Activated effector memory CD4-positive, alpha-beta T cell treated with Interleukin-2 at 50 U/mL for 16 hours (primary cell): ENCODE measurements around the gene CCDC81.
"Not testable (repeated sequence)": the region's sequence is repeated elsewhere in the genome, so short reads cannot be mapped to it uniquely, and the experiment has no call there.

Experiments
- DNase-seq: peaks from one replicate; pipeline ENCODE4 v3.0.0-alpha.2; 2020

CCDC81 gene

DNA sequence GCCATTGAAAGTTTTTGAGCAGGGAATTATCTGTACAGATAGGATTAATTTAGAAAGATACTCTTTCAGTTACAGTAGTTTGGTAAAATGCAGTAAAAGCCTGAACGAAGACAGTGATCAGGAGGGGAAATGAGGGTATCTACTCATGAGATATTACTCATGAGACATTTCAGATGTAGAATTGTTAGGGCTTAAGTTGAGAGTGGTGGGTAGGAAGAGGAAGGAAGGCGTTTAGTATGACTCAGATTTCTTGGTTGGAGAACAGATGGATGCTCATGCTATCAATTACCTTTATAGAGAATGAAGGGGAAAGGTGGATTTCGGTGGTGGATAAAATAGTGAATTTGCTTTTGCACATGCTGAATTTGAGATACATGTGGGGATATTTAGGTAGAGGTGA lies 15.8 kb downstream of the CCDC81 start:
- DNase-seq: no peak

DNA sequence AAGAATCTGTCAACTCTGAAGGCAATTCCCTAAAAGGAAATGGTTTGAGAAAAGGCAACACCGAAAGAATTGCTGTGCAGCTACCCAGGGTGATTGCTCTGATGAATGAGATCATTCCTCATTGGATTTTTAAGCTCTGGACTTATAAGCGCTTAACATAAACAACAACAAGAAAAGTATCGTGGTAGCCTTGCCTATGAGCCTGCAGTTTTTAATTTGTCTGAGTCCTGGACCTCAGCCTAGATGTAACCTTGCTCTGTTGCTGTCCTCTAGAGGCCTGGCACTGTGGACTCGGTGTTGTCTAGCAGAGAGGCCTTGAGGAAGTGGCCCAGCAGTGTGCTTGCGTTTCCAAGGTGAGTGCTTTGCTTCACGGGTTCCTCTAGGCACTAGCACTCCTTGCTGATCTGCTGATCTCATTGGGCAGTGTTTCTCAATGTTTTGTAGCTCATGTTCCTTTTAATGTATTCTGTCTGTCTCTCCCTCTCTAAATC lies 20.4 kb downstream of the CCDC81 start:
- no peak for DNase-seq

GRCh38 chr11:86396396-86396795 lies 21.7 kb downstream of the CCDC81 start:
- DNase-seq: no peak

DNA sequence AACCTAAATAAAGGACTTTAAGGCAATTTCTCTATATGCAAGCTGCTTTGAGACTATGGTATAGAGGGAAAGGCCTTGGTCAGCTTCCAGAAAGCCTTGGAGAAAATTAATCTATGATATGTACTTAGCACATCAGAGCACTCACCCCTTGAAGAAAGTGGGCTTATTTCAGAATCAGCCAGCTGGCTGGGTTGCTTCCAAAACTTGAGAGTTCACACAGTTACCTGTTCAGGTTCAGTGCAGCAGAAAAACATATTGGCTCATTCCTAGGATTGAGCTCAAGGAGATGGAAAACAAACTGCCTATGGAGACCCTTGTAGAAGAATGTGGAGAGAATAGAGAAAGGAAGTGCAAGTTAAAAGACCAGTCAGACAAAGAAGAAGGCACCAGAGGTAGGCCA lies 22.7 kb downstream of the CCDC81 start:
- DNase-seq: no peak

DNA sequence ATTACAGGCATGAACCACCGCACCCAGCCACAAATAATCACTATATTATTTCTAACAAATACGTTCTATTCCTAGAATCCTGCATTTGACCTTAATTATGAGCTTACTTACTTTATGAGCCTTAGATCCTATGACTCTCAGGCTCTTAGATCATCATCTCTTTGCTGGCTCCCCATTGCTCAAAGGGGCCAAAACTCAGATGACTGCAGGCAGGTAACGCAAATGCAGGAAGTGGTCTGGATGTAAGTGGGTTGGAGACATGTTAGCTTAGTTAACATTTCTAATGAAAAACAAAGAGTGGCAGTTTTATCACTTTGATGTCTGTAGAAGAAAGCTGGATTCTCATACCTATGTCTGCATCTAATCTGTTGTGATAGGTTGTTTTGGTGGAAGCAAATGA lies 23.4 kb downstream of the CCDC81 start:
- no peak for DNase-seq

DNA sequence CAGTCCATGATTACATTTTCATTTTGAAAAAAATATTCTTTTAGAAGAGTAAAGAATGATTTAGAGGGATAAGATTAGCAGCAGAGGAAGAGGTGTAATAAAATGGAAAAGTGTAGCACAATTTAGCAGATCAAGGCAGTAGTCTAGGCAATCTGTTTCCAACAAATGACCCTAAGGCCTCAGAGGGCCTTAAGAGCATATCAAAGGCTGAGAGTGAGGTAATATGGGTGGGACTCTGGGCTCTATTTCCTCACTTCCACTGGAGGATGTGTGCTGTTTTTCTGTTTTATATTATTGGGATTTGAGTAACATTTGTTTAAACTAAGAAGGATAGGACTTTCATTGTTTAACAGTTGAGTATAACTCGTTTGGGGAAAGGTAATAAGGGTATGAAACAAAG lies 28.8 kb downstream of the CCDC81 start:
- no peak for DNase-seq

GRCh38 chr11:86408845-86409244 lies 34.2 kb downstream of the CCDC81 start:
- DNase-seq: no peak

DNA sequence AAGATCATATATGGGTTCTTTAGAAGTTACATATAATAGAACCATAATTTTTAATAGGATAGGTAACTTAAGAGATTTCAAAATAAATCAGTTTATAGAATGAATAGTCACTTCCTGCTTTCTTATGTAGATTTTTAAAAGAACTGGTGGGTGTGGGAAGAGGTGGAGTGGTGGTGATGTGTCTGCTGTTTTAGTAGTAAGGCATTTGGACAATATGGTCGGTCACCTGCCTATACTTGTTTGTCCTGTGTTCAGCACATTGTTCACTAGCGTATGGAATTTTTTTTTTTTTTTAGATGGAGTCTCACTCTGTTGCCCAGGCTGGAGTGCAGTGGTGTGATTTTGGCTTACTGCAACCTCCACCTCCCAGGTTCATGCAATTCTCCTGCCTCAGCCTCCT lies 39.3 kb downstream of the CCDC81 start:
- DNase-seq: no peak

- no peak for DNase-seq
These were observed 40.3 kb downstream of the CCDC81 start for GRCh38 chr11:86415026-86415425.

- DNase-seq: no peak
These were observed 41.8 kb downstream of the CCDC81 start for GRCh38 chr11:86416494-86416893.

DNA sequence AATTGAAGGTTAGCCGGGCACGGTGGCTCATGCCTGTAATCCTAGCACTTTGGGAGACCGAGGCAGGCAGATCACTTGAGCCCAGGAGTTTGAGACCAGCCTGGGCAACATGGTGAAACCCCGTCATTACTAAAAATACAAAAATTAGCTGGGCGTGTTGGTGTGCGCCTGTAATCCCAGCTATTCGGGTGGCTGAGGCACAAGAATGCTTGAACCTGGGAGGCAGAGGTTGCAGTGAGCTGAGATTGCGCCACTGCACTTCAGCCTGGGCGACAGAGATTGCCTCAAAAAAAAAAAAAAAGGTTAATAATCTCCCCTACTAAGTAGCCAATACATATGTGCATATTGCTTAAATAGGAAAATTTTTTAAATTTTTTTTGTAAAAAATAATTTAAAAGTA lies 42.3 kb downstream of the CCDC81 start:
- DNase-seq: not testable (repeated sequence)

DNA sequence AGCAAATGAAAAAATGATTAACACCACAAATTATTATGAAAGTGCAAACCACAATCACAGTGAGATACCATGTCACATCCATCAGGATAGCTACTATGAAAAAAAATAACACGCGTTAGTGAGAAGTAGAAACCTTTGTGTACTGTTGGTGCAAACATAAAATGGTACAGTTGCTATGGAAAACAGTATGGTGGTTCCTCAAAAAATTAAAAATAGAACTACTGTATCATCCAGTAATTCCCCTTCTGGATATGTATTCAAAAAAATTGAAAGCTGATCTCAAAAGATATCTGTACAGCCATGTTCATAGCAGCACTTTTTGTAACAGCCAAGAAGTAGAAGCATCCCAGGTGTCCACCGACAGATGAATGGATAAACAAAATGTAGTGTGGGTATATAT lies 43.4 kb downstream of the CCDC81 start:
- no peak for DNase-seq

- no peak for DNase-seq
These were observed 43.8 kb downstream of the CCDC81 start for GRCh38 chr11:86418513-86418912.

GRCh38 chr11:86418917-86419316 lies 44.2 kb downstream of the CCDC81 start:
- no peak for DNase-seq

- DNase-seq: no peak
These were observed 47.3 kb downstream of the CCDC81 start for GRCh38 chr11:86421946-86422345.

DNA sequence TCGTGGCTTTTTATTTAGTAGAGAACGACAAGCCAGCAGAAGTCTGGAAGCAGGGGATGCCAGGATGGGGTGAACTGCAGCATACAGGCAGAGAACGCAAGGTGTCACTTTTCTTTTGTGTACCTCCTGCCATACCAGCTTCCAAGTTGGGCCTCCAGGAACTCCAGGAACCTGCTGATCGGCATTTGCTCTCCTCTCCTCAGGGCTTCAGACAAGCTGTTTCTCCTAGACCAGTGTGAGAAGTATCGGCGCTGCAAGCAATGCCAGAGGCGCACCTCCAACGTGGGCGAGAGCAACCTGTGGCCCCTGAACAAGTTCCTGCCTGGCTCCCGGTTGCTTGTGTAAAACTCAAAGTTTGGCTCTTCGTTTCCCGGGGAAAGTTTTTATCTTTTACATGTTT lies 47.7 kb downstream of the CCDC81 start:
- DNase-seq: no peak

GRCh38 chr11:86423488-86423887 lies 48.8 kb downstream of the CCDC81 start:
- DNase-seq: not testable (repeated sequence)

DNA sequence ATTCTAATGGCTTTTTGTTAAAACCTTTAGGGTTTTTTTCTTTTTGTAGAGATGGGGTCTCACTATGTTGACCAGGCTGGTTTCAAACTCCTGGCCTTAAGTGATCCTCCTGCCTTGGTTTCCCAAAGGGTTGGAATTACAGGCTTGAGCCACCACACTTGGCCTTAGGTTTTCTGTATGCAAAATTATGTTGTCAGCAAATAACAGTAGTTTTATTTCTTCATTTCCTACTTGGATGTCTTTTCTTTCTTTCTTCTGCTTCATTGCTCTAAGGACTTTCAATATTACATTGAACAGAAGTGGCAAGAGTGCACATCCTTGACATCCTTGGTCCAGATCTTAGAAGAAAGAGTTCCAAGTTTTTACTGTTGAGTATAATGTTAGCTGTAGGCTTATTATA lies 52.8 kb downstream of the CCDC81 start:
- DNase-seq: no peak

GRCh38 chr11:86431258-86431657 lies 56.6 kb downstream of the CCDC81 start:
- DNase-seq: no peak

DNA sequence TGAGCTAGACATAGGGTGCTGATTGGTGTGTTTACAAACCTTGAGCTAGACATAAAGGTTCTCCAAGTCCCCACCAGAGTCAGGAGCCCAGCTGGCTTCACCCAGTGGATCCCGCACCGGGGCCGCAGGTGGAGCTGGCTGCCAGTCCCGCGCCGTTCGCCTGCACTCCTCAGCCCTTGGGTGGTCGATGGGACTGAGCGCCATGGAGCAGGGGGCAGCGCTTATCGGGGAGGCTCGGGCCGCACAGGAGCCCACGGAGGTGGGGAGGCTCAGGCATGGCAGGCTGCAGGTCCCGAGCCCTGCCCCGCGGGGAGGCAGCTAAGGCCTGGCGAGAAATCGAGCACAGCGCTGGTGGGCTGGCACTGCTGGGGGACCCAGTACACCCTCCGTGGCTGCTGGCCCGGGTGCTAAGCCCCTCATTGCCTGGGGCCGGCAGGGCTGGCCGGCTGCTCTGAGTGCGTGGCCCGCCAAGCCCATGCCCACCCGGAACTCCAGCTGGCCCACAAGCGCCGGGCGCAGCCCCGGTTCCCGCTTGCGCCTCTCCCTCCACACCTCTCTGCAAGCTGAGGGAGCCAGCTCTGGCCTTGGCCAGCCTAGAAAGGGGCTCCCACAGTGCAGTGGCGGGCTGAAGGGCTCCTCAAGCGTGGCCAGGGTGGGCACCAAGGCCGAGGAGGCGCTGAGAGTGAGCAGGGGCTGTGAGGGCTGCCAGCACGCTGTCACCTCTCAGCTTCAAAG lies 58.8 kb downstream of the CCDC81 start:
- DNase-seq: not testable (repeated sequence)

- no peak for DNase-seq
These were observed 61.0 kb downstream of the CCDC81 start for GRCh38 chr11:86435711-86436110.

DNA sequence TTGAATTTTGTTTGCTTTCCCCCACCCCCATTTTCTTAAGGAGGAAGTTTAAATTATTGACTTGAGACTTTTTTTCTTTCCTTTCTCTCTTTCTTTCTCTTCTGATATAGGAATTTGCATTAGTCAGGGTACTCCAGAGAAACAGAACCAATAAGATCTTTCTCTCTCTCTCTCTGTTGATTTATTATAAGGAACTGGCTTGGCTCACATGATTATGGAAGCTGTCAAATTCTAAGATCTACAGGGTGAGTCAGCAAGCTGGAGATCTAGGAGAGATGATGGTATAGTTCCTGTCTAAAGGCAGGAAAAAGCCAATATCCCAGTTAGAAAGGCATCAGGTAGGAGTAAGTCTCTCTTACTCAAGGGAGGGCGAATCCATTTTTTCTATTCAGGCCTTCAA lies 64.0 kb downstream of the CCDC81 start:
- DNase-seq: no peak

GRCh38 chr11:86440305-86440716 lies 65.6 kb downstream of the CCDC81 start:
- no peak for DNase-seq

DNA sequence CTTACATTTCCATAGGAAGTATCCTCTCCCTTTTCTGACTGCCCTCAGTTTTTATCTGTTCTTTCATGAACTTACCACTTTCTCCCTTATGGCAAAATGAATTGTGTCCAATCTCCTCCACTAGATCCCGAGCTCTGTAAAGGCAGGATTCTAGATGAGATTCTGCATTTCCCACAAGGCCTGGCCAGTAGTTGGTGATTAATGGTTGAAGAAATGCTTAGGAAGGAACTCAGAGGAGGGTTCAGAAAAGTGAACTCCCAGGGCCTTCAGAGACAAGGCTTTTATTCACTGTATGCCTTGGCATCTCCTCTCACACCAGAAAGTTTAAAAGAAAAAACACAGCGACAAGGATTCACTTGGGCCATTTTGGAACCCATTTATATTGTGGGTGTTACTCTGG lies 66.2 kb downstream of the CCDC81 start:
- no peak for DNase-seq

DNA sequence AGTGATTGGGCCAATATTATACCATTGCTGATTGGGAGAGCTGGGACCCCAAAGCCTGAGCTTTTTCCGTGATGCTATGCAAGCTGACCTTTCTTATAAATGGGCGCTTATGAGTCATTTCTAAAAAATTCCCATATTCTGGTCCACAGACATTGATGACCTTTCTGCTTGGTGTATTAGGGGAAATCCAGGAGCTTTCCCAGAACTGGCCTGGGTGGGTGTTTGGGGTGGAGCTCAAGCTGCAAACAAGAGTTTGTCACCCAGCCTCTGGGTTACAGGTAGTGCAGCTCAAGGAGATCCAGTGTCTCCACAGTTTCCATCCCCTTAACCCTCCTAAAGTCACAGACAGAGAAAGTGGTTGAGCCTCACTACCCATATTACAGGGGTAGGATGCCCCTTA lies 67.7 kb downstream of the CCDC81 start:
- DNase-seq: no peak
